Lower lobe of right lung (tissue), 2 donors: ENCODE results near the gene CYP26B1. TPM values are rescaled to one million over a fixed set of nuclear protein-coding genes. Genes with fewer than 3 reads are reported as not detected.
"Not testable (repeated sequence)": the region's sequence is repeated elsewhere in the genome, so short reads cannot be mapped to it uniquely, and the experiment has no call there.

Source experiments
- ATAC-seq, 2 donors: fragments of 200-7000 bp; cut with Tn5 transposase; one replicate each; pipeline ENCODE4 v1.9.1; 2020 to 2022; ENCODE audit warnings: mild to moderate bottlenecking in 2 of 2, moderate library complexity in 2 of 2
- DNase-seq: peaks from one replicate; pipeline ENCODE4 v3.0.0-alpha.2; 2020
- H3K27ac ChIP-seq: fragments of 200-600 bp; one replicate; pipeline ENCODE4 v1.8.0; 2022
- H3K27me3 ChIP-seq: fragments of 200-600 bp; one replicate; pipeline ENCODE4 v1.8.0; 2022; ENCODE audit warnings: low read depth
- H3K36me3 ChIP-seq: fragments of 200-600 bp; one replicate; pipeline ENCODE4 v1.8.0; 2022; ENCODE audit warnings: mild to moderate bottlenecking
- H3K4me1 ChIP-seq: fragments of 200-600 bp; one replicate; pipeline ENCODE4 v1.8.0; 2022
- H3K4me3 ChIP-seq: fragments of 200-600 bp; one replicate; pipeline ENCODE4 v1.8.0; 2022; ENCODE audit warnings: mild to moderate bottlenecking
- H3K9me3 ChIP-seq: fragments of 200-600 bp; one replicate; pipeline ENCODE4 v1.8.0; 2022
- CTCF ChIP-seq: fragments of 200-600 bp; IDR thresholded peaks from one replicate; pipeline ENCODE4 v1.8.0; 2022; ENCODE audit warnings: antibody characterized with exemption, mild to moderate bottlenecking
- intact Hi-C: fragments of 100-400 bp; cut with DNase I; formaldehyde crosslinking; loops from one replicate; pipeline ENCODE4 v1.11.0; 2022
- total RNA-seq: library from RNA; stranded (reverse); fragmentation: NEBNext Ultra II Directional; extraction: Animal tissue kit (Norgen Biotek cat#: 25700); gene quantifications from one replicate; pipeline ENCODE4 v1.2.1, GENCODE V29; 2021
- donor health status: DM: no; HTN: yes; CAD: no; lungs with severe emphysema.

Gene CYP26B1
- total RNA-seq, 1 donor from 2014 or later: 2.5 TPM

DNA sequence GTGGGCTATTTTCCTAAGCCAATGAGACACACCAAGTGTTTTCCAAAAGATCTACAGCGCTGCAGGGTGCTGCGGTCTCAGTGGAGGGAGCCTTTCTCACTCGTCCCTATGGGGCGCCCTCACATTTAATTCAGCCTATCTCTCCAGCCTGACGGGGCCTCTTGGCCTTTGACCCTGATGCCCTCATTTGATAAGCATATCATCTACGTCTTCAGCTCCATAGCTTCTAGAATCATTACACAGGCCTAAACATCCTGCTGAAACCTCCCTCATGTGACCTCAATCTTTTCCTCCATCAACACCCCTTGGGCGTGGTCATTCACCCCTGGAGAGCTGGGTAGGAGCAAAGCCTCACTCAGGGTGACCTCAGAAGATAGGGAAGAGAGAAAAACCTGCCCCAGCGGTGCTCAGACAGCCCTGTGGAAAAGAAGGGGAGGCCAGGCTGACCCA, 57.4 kb downstream of the CYP26B1 start:
- no peaks in the 10 kb centered on the region for H3K36me3 ChIP-seq
- H3K4me3 ChIP-seq: no peak overlapping the region
- peaks cover 5% of the 10 kb centered on the region for H3K27me3 ChIP-seq
- H3K4me1 ChIP-seq: no peaks in the 10 kb centered on the region
- intact Hi-C loops: no loop called here
- no peaks in the 10 kb centered on the region for H3K9me3 ChIP-seq
- H3K27ac ChIP-seq: no peak overlapping the region
- DNase-seq (no peak), ATAC-seq (no peak)
- no peak for TF ChIP-seq CTCF

GRCh38 chr2:72089537-72089936, 58.1 kb downstream of the CYP26B1 start:
- no peak overlapping the region for H3K4me3 ChIP-seq
- DNase-seq (no peak), ATAC-seq (no peak)
- H3K9me3 ChIP-seq: no peaks in the 10 kb centered on the region
- H3K27ac ChIP-seq: no peak overlapping the region
- H3K27me3 ChIP-seq: peaks cover 5% of the 10 kb centered on the region
- H3K4me1 ChIP-seq: no peaks in the 10 kb centered on the region
- intact Hi-C loops: no loop called here
- no peaks in the 10 kb centered on the region for H3K36me3 ChIP-seq
- no peak for TF ChIP-seq CTCF

DNA sequence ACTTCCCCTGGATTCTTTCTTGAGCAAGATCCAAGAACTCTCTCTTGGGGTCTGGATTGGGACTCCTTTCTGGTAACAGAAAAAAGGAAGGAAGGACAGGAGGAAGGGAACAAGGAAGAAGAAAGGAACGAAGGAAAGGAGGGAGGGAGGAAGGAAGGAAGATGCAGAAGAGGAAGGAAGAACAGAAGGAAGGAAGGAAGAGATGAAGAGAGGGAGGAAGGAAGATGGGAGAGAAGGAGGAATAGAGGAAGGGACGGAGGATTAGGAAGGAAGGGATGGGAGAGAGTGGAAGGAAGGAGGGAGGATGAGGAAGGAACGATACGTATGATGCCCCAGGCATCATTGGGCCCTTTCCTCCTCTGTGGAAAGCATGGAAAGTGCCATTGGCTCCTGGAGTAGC, 58.6 kb downstream of the CYP26B1 start:
- H3K27me3 ChIP-seq: peaks cover 5% of the 10 kb centered on the region
- DNase-seq: no peak

DNA sequence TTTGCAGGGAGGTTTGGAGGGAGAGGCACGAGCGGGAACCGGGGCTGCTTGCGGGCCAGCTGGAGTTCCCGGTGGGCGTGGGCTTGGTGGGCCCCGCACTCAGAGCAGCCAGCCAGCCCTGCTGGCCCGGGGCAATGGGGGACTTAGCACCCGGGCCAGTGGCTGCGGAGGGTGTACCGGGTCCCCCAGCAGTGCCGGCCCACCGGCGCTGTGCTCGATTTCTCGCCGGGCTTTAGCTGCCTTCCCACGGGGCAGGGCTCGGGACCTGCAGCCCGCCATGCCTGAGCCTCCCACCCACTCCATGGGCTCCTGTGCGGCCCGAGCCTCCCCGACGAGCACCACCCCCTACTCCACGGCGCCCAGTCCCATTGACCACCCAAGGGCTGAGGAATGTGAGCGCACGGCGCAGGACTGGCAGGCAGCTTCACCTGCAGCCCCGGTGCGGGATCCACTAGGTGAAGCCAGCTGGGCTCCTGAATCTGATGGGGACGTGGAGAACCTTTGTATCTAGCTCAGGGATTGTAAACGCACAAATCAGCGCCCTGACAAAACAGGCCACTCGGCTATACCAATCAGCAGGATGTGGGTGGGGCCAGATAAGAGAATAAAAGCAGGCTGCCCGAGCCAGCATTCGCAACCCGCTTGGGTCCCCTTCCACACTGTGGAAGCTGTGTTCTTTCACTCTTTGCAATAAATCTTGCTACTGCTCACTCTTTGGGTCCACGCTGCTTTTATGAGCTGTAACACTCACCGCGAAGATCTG, 60.6 kb downstream of the CYP26B1 start:
- DNase-seq, intact Hi-C loops, H3K36me3 ChIP-seq, H3K4me1 ChIP-seq, H3K27me3 ChIP-seq, H3K27ac ChIP-seq, H3K9me3 ChIP-seq, ATAC-seq, H3K4me3 ChIP-seq: not testable (repeated sequence)

More for the DNA sequence above, 58.6 kb downstream of the CYP26B1 start:
- Histone ChIP-seq H3K36me3 (no peaks in the 10 kb centered on the region), H3K4me3 (no peak overlapping the region), H3K27ac (no peak overlapping the region), H3K9me3 (no peaks in the 10 kb centered on the region), H3K4me1 (no peaks in the 10 kb centered on the region)
- no peak for ATAC-seq
- TF ChIP-seq CTCF: no peak
- intact Hi-C loops: no loop called here

DNA sequence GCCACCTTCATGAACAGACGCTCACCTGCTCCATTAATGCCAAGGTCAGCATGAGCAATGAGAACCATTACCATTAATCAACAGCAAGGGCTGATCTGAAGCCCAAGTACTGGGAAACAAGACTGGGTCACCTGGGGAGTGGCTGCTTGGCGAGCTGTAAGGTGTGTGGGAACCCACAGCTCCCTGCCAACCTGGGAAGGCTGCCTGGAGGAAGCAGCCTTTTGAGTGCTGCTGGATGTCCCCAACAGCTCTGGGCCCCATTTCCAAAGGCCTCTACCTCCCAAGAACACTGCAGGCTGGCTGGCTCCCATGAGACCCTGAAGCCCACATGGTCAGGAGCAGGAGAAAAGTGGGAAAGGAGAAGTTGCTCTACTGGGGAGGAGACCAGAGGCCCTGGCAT, 62.1 kb downstream of the CYP26B1 start:
- Histone ChIP-seq H3K36me3 (no peaks in the 10 kb centered on the region), H3K27ac (no peak overlapping the region), H3K4me3 (no peak overlapping the region), H3K27me3 (no peaks in the 10 kb centered on the region), H3K4me1 (no peaks in the 10 kb centered on the region), H3K9me3 (no peaks in the 10 kb centered on the region)
- ATAC-seq (no peak), DNase-seq (no peak)
- no peak for TF ChIP-seq CTCF
- intact Hi-C loops: no loop called here

- Histone ChIP-seq H3K27me3 (no peaks in the 10 kb centered on the region), H3K4me1 (no peaks in the 10 kb centered on the region), H3K36me3 (no peaks in the 10 kb centered on the region), H3K27ac (no peak overlapping the region), H3K4me3 (no peak overlapping the region), H3K9me3 (no peaks in the 10 kb centered on the region)
- no peak for DNase-seq
- TF ChIP-seq CTCF: no peak
- intact Hi-C loops: no loop called here
- ATAC-seq: peak in 1 of 2 donors; percentile 6
These were observed 62.6 kb downstream of the CYP26B1 start for GRCh38 chr2:72085036-72085435.
